H9 (cell line): ENCODE data around the gene FNDC3A. TPM values are rescaled to one million over a fixed set of nuclear protein-coding genes. Genes with fewer than 3 reads are reported as not detected.
"Not testable (repeated sequence)": the region's sequence is repeated elsewhere in the genome, so short reads cannot be mapped to it uniquely, and the experiment has no call there.

Source experiments
- DNase-seq: peaks from one replicate; pipeline ENCODE4 v3.0.0-alpha.2; 2017
- H2AFZ ChIP-seq: one replicate; pipeline ENCODE4 v1.6.1; 2013; ENCODE audit warnings: mild to moderate bottlenecking, low read length, control low read depth, moderate library complexity
- H2AK5ac ChIP-seq: 2 replicates; pipeline ENCODE4 v1.6.1; 2013; ENCODE audit warnings: low read length, control low read depth, mixed read lengths; ENCODE audit not compliant: insufficient read length
- H2BK120ac ChIP-seq: one replicate; pipeline ENCODE4 v1.6.1; 2013; ENCODE audit warnings: low read depth, mild to moderate bottlenecking, low read length, control low read depth, inconsistent platforms; ENCODE audit not compliant: poor library complexity, severe bottlenecking
- H2BK12ac ChIP-seq: 2 replicates; pipeline ENCODE4 v1.6.1; 2013; ENCODE audit warnings: low read length, control low read depth, mixed read lengths, low read depth; ENCODE audit not compliant: insufficient read length
- H2BK15ac ChIP-seq: 2 replicates; pipeline ENCODE4 v1.6.1; 2013; ENCODE audit warnings: low read depth, low read length, control low read depth
- H2BK20ac ChIP-seq: one replicate; pipeline ENCODE4 v1.6.1; 2013; ENCODE audit warnings: low read depth, mild to moderate bottlenecking, low read length, control low read depth, inconsistent platforms; ENCODE audit not compliant: poor library complexity, severe bottlenecking
- H2BK5ac ChIP-seq: 2 replicates; pipeline ENCODE4 v1.6.1; 2013; ENCODE audit warnings: low read length, control low read depth, mixed read lengths; ENCODE audit not compliant: insufficient read length
- H3K14ac ChIP-seq: 2 replicates; pipeline ENCODE4 v1.6.1; 2013; ENCODE audit warnings: low read length, control low read depth; ENCODE audit not compliant: insufficient read depth
- H3K18ac ChIP-seq: 2 replicates; pipeline ENCODE4 v1.6.1; 2013; ENCODE audit warnings: low read depth, mild to moderate bottlenecking, mixed read lengths, low read length, control low read depth; ENCODE audit not compliant: insufficient read length
- H3K23ac ChIP-seq: 2 replicates; pipeline ENCODE4 v1.6.1; 2013; ENCODE audit warnings: low read length, control low read depth, mixed read lengths, low read depth; ENCODE audit not compliant: insufficient read length
- H3K23me2 ChIP-seq: 2 replicates; pipeline ENCODE4 v1.6.1; 2013; ENCODE audit warnings: low read depth, mild to moderate bottlenecking, mixed read lengths, low read length, control low read depth; ENCODE audit not compliant: insufficient read length, poor library complexity, severe bottlenecking
- H3K27ac ChIP-seq: 2 replicates; pipeline ENCODE4 v1.5.1; 2013; ENCODE audit warnings: low read length, control low read depth, mixed read lengths, low read depth; ENCODE audit not compliant: insufficient read length
- H3K27me3 ChIP-seq: 2 replicates; pipeline ENCODE4 v1.6.1; 2013; ENCODE audit warnings: low read length, control low read depth, inconsistent platforms; ENCODE audit not compliant: insufficient read depth
- H3K4ac ChIP-seq: 2 replicates; pipeline ENCODE4 v1.6.1; 2013; ENCODE audit warnings: low read depth, mild to moderate bottlenecking, control low read depth, inconsistent platforms, low read length, moderate library complexity
- H3K4me1 ChIP-seq: 2 replicates; pipeline ENCODE4 v1.6.1; 2013; ENCODE audit warnings: low read length, control low read depth, inconsistent platforms; ENCODE audit not compliant: insufficient read depth
- H3K4me2 ChIP-seq: 2 replicates; pipeline ENCODE4 v1.6.1; 2013; ENCODE audit warnings: low read length, control low read depth, mixed read lengths; ENCODE audit not compliant: insufficient read length, insufficient read depth
- H3K56ac ChIP-seq: 2 replicates; pipeline ENCODE4 v1.6.1; 2013; ENCODE audit warnings: low read depth, mild to moderate bottlenecking, mixed read lengths, low read length, control low read depth; ENCODE audit not compliant: insufficient read length
- H3K79me1 ChIP-seq: 2 replicates; pipeline ENCODE4 v1.6.1; 2013; ENCODE audit warnings: low read depth, mild to moderate bottlenecking, moderate library complexity, low read length, control low read depth, inconsistent platforms; ENCODE audit not compliant: insufficient read depth, poor library complexity, severe bottlenecking
- H3K79me2 ChIP-seq: 2 replicates; pipeline ENCODE4 v1.6.1; 2013; ENCODE audit warnings: low read length, control low read depth, inconsistent platforms; ENCODE audit not compliant: insufficient read depth
- H3K9ac ChIP-seq: 2 replicates; pipeline ENCODE4 v1.6.1; 2013; ENCODE audit warnings: low read length, control low read depth, mixed read lengths; ENCODE audit not compliant: insufficient read length; ENCODE audit errors: extremely low read depth
- H3K9me3 ChIP-seq: one replicate; pipeline ENCODE4 v1.6.1; 2013; ENCODE audit warnings: low read depth, low read length, inconsistent platforms; ENCODE audit not compliant: control insufficient read depth
- H3T11ph ChIP-seq: one replicate; pipeline ENCODE4 v1.6.1; 2013; ENCODE audit warnings: mild to moderate bottlenecking, low read length, control low read depth, inconsistent platforms
- H4K20me1 ChIP-seq: one replicate; pipeline ENCODE4 v1.6.1; 2013; ENCODE audit not compliant: control insufficient read depth, insufficient read length, insufficient read depth
- H4K5ac ChIP-seq: 2 replicates; pipeline ENCODE4 v1.6.1; 2013; ENCODE audit warnings: low read depth, mild to moderate bottlenecking, mixed read lengths, low read length, control low read depth; ENCODE audit not compliant: insufficient read length
- H4K8ac ChIP-seq: replicated peaks from 2 replicates; pipeline ENCODE4 v1.6.1; 2013; ENCODE audit warnings: low read length, control low read depth, mixed read lengths, low read depth; ENCODE audit not compliant: insufficient read length
- H4K91ac ChIP-seq: 2 replicates; pipeline ENCODE4 v1.6.1; 2013; ENCODE audit warnings: low read depth, mild to moderate bottlenecking, moderate library complexity, mixed read lengths, low read length, control low read depth; ENCODE audit not compliant: insufficient read length
- H3K27ac Mint-ChIP-seq, 3 experiments: 2 replicates in 2 of 3; 3 replicates in 1 of 3; pipeline ENCODE4 v1.8.0; 2020 to 2021; ENCODE audit warnings: mixed read lengths in 3 of 3, mild to moderate bottlenecking in 1 of 3, moderate library complexity in 1 of 3
- H3K27me3 Mint-ChIP-seq: 2 replicates; pipeline ENCODE4 v1.8.0; 2021; ENCODE audit warnings: low read depth, mild to moderate bottlenecking, moderate library complexity, mixed read lengths
- H3K36me3 Mint-ChIP-seq, 3 experiments: 2 replicates in 2 of 3; 3 replicates in 1 of 3; pipeline ENCODE4 v1.8.0; 2020 to 2021; ENCODE audit warnings: low read depth in 3 of 3, mixed read lengths in 3 of 3; ENCODE audit not compliant: insufficient read depth in 1 of 3
- H3K4me1 Mint-ChIP-seq, 2 experiments: 2 replicates each; pipeline ENCODE4 v1.8.0; 2020; ENCODE audit warnings: mixed read lengths in 2 of 2
- H3K4me3 Mint-ChIP-seq, 2 experiments: 2 replicates in 1 of 2; 3 replicates in 1 of 2; pipeline ENCODE4 v1.8.0; 2020 to 2021; ENCODE audit warnings: mild to moderate bottlenecking in 2 of 2, mixed read lengths in 2 of 2, moderate library complexity in 1 of 2
- H3K9me3 Mint-ChIP-seq, 2 experiments: 2 replicates in 1 of 2; 3 replicates in 1 of 2; pipeline ENCODE4 v1.8.0; 2020; ENCODE audit warnings: mild to moderate bottlenecking in 2 of 2, mixed read lengths in 2 of 2, moderate library complexity in 1 of 2
- WGBS: extraction: QIAGEN DNeasy Blood & Tissue Kit; methylation state at CpG from one replicate; pipeline ENCODE4 v1.1.7; 2013; ENCODE audit warnings: missing lambda C conversion rate, low lambda C conversion rate, mixed read lengths; ENCODE audit not compliant: insufficient read length; ENCODE audit errors: extremely low coverage; 5-methylcytosine and 5-hydroxymethylcytosine counted together
- total RNA-seq: library from RNA; stranded (reverse); gene quantifications from 2 replicates; pipeline ENCODE4 v1.2.1, GENCODE V29; 2021

FNDC3A gene
- total RNA-seq, 1 experiment from 2014 or later = 27.4 TPM

- H2AK5ac ChIP-seq, H4K91ac ChIP-seq, H4K8ac ChIP-seq, H3K9ac ChIP-seq, H3K27ac ChIP-seq, H3K14ac ChIP-seq, H3K9me3 ChIP-seq, H3K23me2 ChIP-seq, H3K27ac Mint-ChIP-seq, H2BK15ac ChIP-seq, H4K20me1 ChIP-seq, H3K79me1 ChIP-seq, H3K23ac ChIP-seq, H3K27me3 ChIP-seq, DNase-seq, H2BK5ac ChIP-seq, H3K4me1 ChIP-seq, H2BK120ac ChIP-seq, H2BK12ac ChIP-seq, H3K18ac ChIP-seq, H2AFZ ChIP-seq, H3K79me2 ChIP-seq, H3K4me2 ChIP-seq, H2BK20ac ChIP-seq, H4K5ac ChIP-seq, H3K27me3 Mint-ChIP-seq, H3K4me3 Mint-ChIP-seq, H3T11ph ChIP-seq, H3K4ac ChIP-seq, H3K56ac ChIP-seq: not testable (repeated sequence)
- peaks cover 13% of the 10 kb centered on the region in 2 experiments for H3K4me1 Mint-ChIP-seq
- H3K9me3 Mint-ChIP-seq = peaks cover 33 to 40% of the 10 kb centered on the region in 2 experiments
- peaks cover 53 to 60% (median 59%) of the 10 kb centered on the region in 3 experiments for H3K36me3 Mint-ChIP-seq
- no CpG with 5 or more reads among the region's 8 CpGs for WGBS
Observed at GRCh38 chr13:49163162-49163561, 187.4 kb downstream of the FNDC3A start.
